B cell (primary cell): ENCODE data around the gene TFF3. TPM values are rescaled to one million over a fixed set of nuclear protein-coding genes. Genes with fewer than 3 reads are reported as not detected.

Source experiments
- ATAC-seq: fragments of 200-7000 bp; cut with Tn5 transposase; one replicate; pipeline ENCODE4 v1.10.0; 2021; ENCODE audit warnings: low read depth, mild to moderate bottlenecking, moderate number of reproducible peaks, moderate library complexity
- CTCF ChIA-PET: fragments of 350-600 bp; sonication (Branson Sonifier 250); formaldehyde crosslinking; loops from one replicate; lab custom pipeline; 2021; ENCODE audit warnings: antibody characterized with exemption, inconsistent platforms; lab: Charles Lee
- POLR2A ChIA-PET: fragments of 350-600 bp; sonication (Branson Sonifier 250); formaldehyde crosslinking; loops from one replicate; lab custom pipeline; 2021; ENCODE audit warnings: antibody characterized with exemption; lab: Charles Lee
- DNase-seq: peaks from one replicate; pipeline ENCODE4 v3.0.0; 2013
- H2AFZ ChIP-seq: 2 replicates; pipeline ENCODE4 v1.6.1; 2012; ENCODE audit warnings: mild to moderate bottlenecking, low read depth, low read length; ENCODE audit not compliant: insufficient read depth, poor library complexity, severe bottlenecking
- H3K27ac ChIP-seq, 2 donors: 1 replicate in 1 of 2; 2 replicates in 1 of 2; pipeline ENCODE4 v1.5.1; 2012 to 2013; ENCODE audit warnings: low read length in 2 of 2, mild to moderate bottlenecking in 2 of 2, moderate library complexity in 1 of 2
- H3K27me3 ChIP-seq, 4 experiments: fragments of 200-600 bp in 1 of 4; sonication (generic) in 1 of 4; replicated peaks in 1 of 4; 1 replicate in 2 of 4; 2 replicates in 2 of 4; pipeline versions ENCODE4 v1.6.1 to v1.7.0; 2013 to 2016; ENCODE audit warnings: low read length in 3 of 4, mild to moderate bottlenecking in 2 of 4, mixed read lengths in 1 of 4, moderate library complexity in 1 of 4; ENCODE audit not compliant: insufficient read depth in 4 of 4, control insufficient read depth in 3 of 4; ENCODE audit errors: control extremely low read depth in 1 of 4
- H3K36me3 ChIP-seq, 2 experiments: replicated peaks in 1 of 2; 1 replicate in 1 of 2; 2 replicates in 1 of 2; pipeline versions ENCODE4 v1.6.1 to v1.7.1; 2013; ENCODE audit warnings: low read length in 1 of 2; ENCODE audit not compliant: insufficient read depth in 2 of 2, control insufficient read depth in 1 of 2; ENCODE audit errors: control extremely low read depth in 1 of 2, extremely low read depth in 1 of 2
- H3K4me1 ChIP-seq, 2 donors: fragments of 200-600 bp in 1 of 2; sonication (generic) in 1 of 2; 1 replicate in 1 of 2; 2 replicates in 1 of 2; pipeline versions ENCODE4 v1.5.1 to v1.6.1; 2013 to 2017; ENCODE audit warnings: low read length in 2 of 2; ENCODE audit not compliant: control insufficient read depth in 2 of 2, insufficient read depth in 2 of 2
- H3K4me2 ChIP-seq: replicated peaks from 2 replicates; pipeline ENCODE3; 2012; ENCODE audit warnings: mild to moderate bottlenecking, low read depth, low read length; ENCODE audit not compliant: poor library complexity, severe bottlenecking
- H3K4me3 ChIP-seq, 5 experiments: fragments of 200-600 bp in 1 of 5; sonication (generic) in 1 of 5; 1 replicate in 3 of 5; 2 replicates in 2 of 5; pipeline versions ENCODE4 v1.5.1 to v1.7.0; 2011 to 2016; ENCODE audit warnings: low read length in 4 of 5, mild to moderate bottlenecking in 4 of 5, low read depth in 2 of 5, control low read depth in 1 of 5, moderate library complexity in 1 of 5; ENCODE audit not compliant: insufficient read depth in 1 of 5; ENCODE audit errors: control extremely low read depth in 1 of 5, extremely low read depth in 1 of 5
- H3K79me2 ChIP-seq: fragments of 200-600 bp; sonication (generic); one replicate; pipeline ENCODE4 v1.6.0; 2016; ENCODE audit warnings: low read length; ENCODE audit not compliant: control insufficient read depth, insufficient read depth
- H3K9ac ChIP-seq: fragments of 200-600 bp; sonication (generic); 2 replicates; pipeline ENCODE4 v1.6.1; 2017; ENCODE audit warnings: mild to moderate bottlenecking, low read length, moderate library complexity
- H3K9me3 ChIP-seq, 3 donors: one replicate each; pipeline versions ENCODE4 v1.6.1 to v1.7.1; 2013; ENCODE audit warnings: low read length in 2 of 3; ENCODE audit not compliant: control insufficient read depth in 2 of 3, insufficient read depth in 1 of 3; ENCODE audit errors: control extremely low read depth in 1 of 3
- H4K20me1 ChIP-seq: 2 replicates; pipeline ENCODE4 v1.6.0; 2012; ENCODE audit warnings: mild to moderate bottlenecking, low read length; ENCODE audit not compliant: insufficient read depth, control insufficient read depth, poor library complexity, severe bottlenecking
- H3K27ac Mint-ChIP-seq: one replicate; pipeline ENCODE4 v1.8.0; 2021; ENCODE audit warnings: mixed read lengths
- H3K27me3 Mint-ChIP-seq: one replicate; pipeline ENCODE4 v1.8.0; 2021; ENCODE audit warnings: mixed read lengths
- H3K4me1 Mint-ChIP-seq: one replicate; pipeline ENCODE4 v1.8.0; 2021; ENCODE audit warnings: mixed read lengths
- H3K4me3 Mint-ChIP-seq: one replicate; pipeline ENCODE4 v1.8.0; 2021; ENCODE audit warnings: mixed read lengths
- H3K9me3 Mint-ChIP-seq: one replicate; pipeline ENCODE4 v1.8.0; 2022; ENCODE audit warnings: mixed read lengths; ENCODE audit not compliant: insufficient read depth
- CTCF ChIP-seq: fragments of 200-600 bp; IDR thresholded peaks from one replicate; pipeline ENCODE4 v1.8.0; 2022; ENCODE audit warnings: antibody characterized with exemption, mild to moderate bottlenecking
- EZH2 ChIP-seq: IDR thresholded peaks from 2 replicates; pipeline ENCODE4 v1.6.1; 2012; ENCODE audit warnings: borderline replicate concordance, low read depth, mild to moderate bottlenecking, moderate library complexity, low read length; ENCODE audit not compliant: insufficient read depth, poor library complexity, severe bottlenecking
- WGBS: methylation state at CpG from one replicate; pipeline ENCODE4 v1.1.5; 2013; ENCODE audit warnings: missing lambda C conversion rate; ENCODE audit not compliant: insufficient coverage; 5-methylcytosine and 5-hydroxymethylcytosine counted together
- intact Hi-C: fragments of 100-400 bp; cut with micrococcal nuclease; formaldehyde crosslinking; loops from one replicate; pipeline ENCODE4 v1.10.0; 2022
- polyA plus RNA-seq: library from polyadenylated mRNA; depleted of rRNA; stranded (reverse); fragments of >200 nt; gene quantifications from 2 replicates; pipeline ENCODE4 v1.2.3, GENCODE V29; 2012
- total RNA-seq, 2 donors: library from RNA; stranded (reverse); fragments of 120-200 nt in 1 of 2; gene quantifications; 1 replicate in 1 of 2; 2 replicates in 1 of 2; pipeline versions ENCODE4 v1.2.3 to v1.2.4, GENCODE V29; 2013 to 2022

Gene TFF3
- total and polyA plus RNA-seq, 2 donors (not counting 1 experiment from before 2014, with no cell fraction given), result not detected

GRCh38 chr21:42304556-42305454 is 10.4 kb downstream of the TFF3 start:
- Histone ChIP-seq H3K79me2 (no peaks in the 10 kb centered on the region), H3K4me2 (no peak overlapping the region), H2AFZ (no peak overlapping the region), H3K9me3 (peaks cover 0 to 3% (median 0%) of the 10 kb centered on the region in 3 donors), H3K36me3 (no peaks in the 10 kb centered on the region), H3K4me3 (no peak overlapping the region), H4K20me1 (no peaks in the 10 kb centered on the region), H3K9ac (no peak overlapping the region), H3K27ac (no peak overlapping the region), H3K4me1 (peaks cover 5 to 12% of the 10 kb centered on the region in 2 donors), H3K27me3 (peaks cover 0 to 37% (median 13%) of the 10 kb centered on the region in 4 experiments)
- Mint-ChIP-seq H3K4me3 (no peak overlapping the region), H3K27ac (no peak overlapping the region), H3K9me3 (no peaks in the 10 kb centered on the region), H3K27me3 (peaks cover 26% of the 10 kb centered on the region), H3K4me1 (peaks cover 8% of the 10 kb centered on the region)
- ATAC-seq (no peak), DNase-seq (no peak)
- TF ChIP-seq CTCF (no peak), EZH2 (no peak)
- intact Hi-C loops, result no loop called here
- 90% methylated on average over 17 of the region's 22 CpGs for WGBS
- CTCF ChIA-PET, result no interaction called here
- POLR2A ChIA-PET, result no interaction called here

- H3K4me3 ChIP-seq, result no peak overlapping the region
- ATAC-seq, result no peak
- H3K4me2 ChIP-seq, result no peak overlapping the region
- Mint-ChIP-seq H3K4me1 (peaks cover 4% of the 10 kb centered on the region), H3K27ac (no peak overlapping the region), H3K4me3 (no peak overlapping the region), H3K27me3 (peaks cover 15% of the 10 kb centered on the region), H3K9me3 (no peaks in the 10 kb centered on the region)
- H3K36me3 ChIP-seq, result no peaks in the 10 kb centered on the region
- H3K79me2 ChIP-seq, result no peaks in the 10 kb centered on the region
- no peaks in the 10 kb centered on the region for H4K20me1 ChIP-seq
- TF ChIP-seq EZH2 (no peak), CTCF (no peak)
- intact Hi-C loops, result no loop called here
- peaks cover 0 to 3% (median 0%) of the 10 kb centered on the region in 3 donors for H3K9me3 ChIP-seq
- no CpG with 5 or more reads among the region's 3 CpGs for WGBS
- CTCF ChIA-PET, result no interaction called here
- POLR2A ChIA-PET, result no interaction called here
- peaks cover 0 to 24% (median 10%) of the 10 kb centered on the region in 4 experiments for H3K27me3 ChIP-seq
- H2AFZ ChIP-seq, result no peak overlapping the region
- no peak for DNase-seq
- no peak overlapping the region for H3K27ac ChIP-seq
- H3K4me1 ChIP-seq, result peaks cover 0 to 6% of the 10 kb centered on the region in 2 donors
- no peak overlapping the region for H3K9ac ChIP-seq
Measured at GRCh38 chr21:42303443-42303842, 11.8 kb downstream of the TFF3 start.
